Hippocampal formation (tissue), 2 donors: ENCODE results near the gene MLLT3.

Source experiments
- DNase-seq, 2 donors: peaks; one replicate each; lab custom pipeline; 2025; lab: John Stamatoyannopoulos, UW

Gene MLLT3

GRCh38 chr9:20343325-20343724 is 279.0 kb downstream of the MLLT3 start:
- no peak for DNase-seq

GRCh38 chr9:20340511-20340861 is 281.8 kb downstream of the MLLT3 start:
- DNase-seq: no peak

GRCh38 chr9:20335668-20336332 is 286.5 kb downstream of the MLLT3 start:
- DNase-seq: no peak

GRCh38 chr9:20333991-20334390 is 288.3 kb downstream of the MLLT3 start:
- no peak for DNase-seq

GRCh38 chr9:20331095-20331685 is 291.1 kb downstream of the MLLT3 start:
- DNase-seq: no peak

- DNase-seq: no peak
Measured at GRCh38 chr9:20330688-20331087, 291.6 kb downstream of the MLLT3 start.

GRCh38 chr9:20326516-20326915 is 295.8 kb downstream of the MLLT3 start:
- DNase-seq: no peak

- no peak for DNase-seq
Measured at GRCh38 chr9:20325008-20325407, 297.3 kb downstream of the MLLT3 start.

GRCh38 chr9:20322212-20322611 is 300.1 kb downstream of the MLLT3 start:
- DNase-seq: no peak

GRCh38 chr9:20321423-20322082 is 300.7 kb downstream of the MLLT3 start:
- no peak for DNase-seq

- no peak for DNase-seq
Measured at GRCh38 chr9:20320921-20321320, 301.4 kb downstream of the MLLT3 start.

GRCh38 chr9:20319641-20320337 is 302.5 kb downstream of the MLLT3 start:
- DNase-seq: no peak

- no peak for DNase-seq
Measured at GRCh38 chr9:20319241-20319640, 303.1 kb downstream of the MLLT3 start.

- DNase-seq: no peak
Measured at GRCh38 chr9:20317701-20318100, 304.6 kb downstream of the MLLT3 start.

- DNase-seq: no peak
Measured at GRCh38 chr9:20316372-20316771, 305.9 kb downstream of the MLLT3 start.

- no peak for DNase-seq
Measured at GRCh38 chr9:20315677-20316076, 306.6 kb downstream of the MLLT3 start.

GRCh38 chr9:20314981-20315380 is 307.3 kb downstream of the MLLT3 start:
- DNase-seq: no peak

- DNase-seq: no peak
Measured at GRCh38 chr9:20313415-20313814, 308.9 kb downstream of the MLLT3 start.

GRCh38 chr9:20312732-20313131 is 309.6 kb downstream of the MLLT3 start:
- DNase-seq: no peak

GRCh38 chr9:20310024-20310423 is 312.3 kb downstream of the MLLT3 start:
- no peak for DNase-seq

GRCh38 chr9:20309124-20309523 is 313.2 kb downstream of the MLLT3 start:
- DNase-seq: no peak

- no peak for DNase-seq
Measured at GRCh38 chr9:20307621-20308020, 314.7 kb downstream of the MLLT3 start.

GRCh38 chr9:20305452-20305851 is 316.8 kb downstream of the MLLT3 start:
- DNase-seq: no peak
